Mesenchymal stem cell (in vitro differentiated cells and primary cell): ENCODE data around the gene NDUFS6.

Experiments used
- DNase-seq: peaks from one replicate; pipeline ENCODE4 v3.0.0-alpha.2; 2013
- H2AFZ ChIP-seq: one replicate; pipeline ENCODE4 v1.6.1; 2013; ENCODE audit warnings: low read depth, mild to moderate bottlenecking, control low read depth, inconsistent platforms, low read length, moderate library complexity
- H2AK5ac ChIP-seq: 2 replicates; pipeline ENCODE4 v1.6.1; 2013; ENCODE audit warnings: low read length, moderate library complexity, mild to moderate bottlenecking, inconsistent platforms; ENCODE audit not compliant: severe bottlenecking
- H2BK120ac ChIP-seq: one replicate; pipeline ENCODE4 v1.6.1; 2013; ENCODE audit warnings: low read depth, mild to moderate bottlenecking, inconsistent platforms, low read length, moderate library complexity
- H2BK12ac ChIP-seq, 2 experiments: one replicate each; pipeline ENCODE4 v1.6.1; 2013; ENCODE audit warnings: inconsistent platforms in 2 of 2, low read length in 2 of 2, mild to moderate bottlenecking in 2 of 2, moderate library complexity in 2 of 2, control low read depth in 1 of 2
- H2BK15ac ChIP-seq: one replicate; pipeline ENCODE4 v1.6.1; 2013; ENCODE audit warnings: mild to moderate bottlenecking, low read depth, inconsistent platforms; ENCODE audit not compliant: poor library complexity, severe bottlenecking
- H2BK5ac ChIP-seq: 2 replicates; pipeline ENCODE4 v1.6.1; 2013; ENCODE audit warnings: low read depth, mild to moderate bottlenecking, low read length, control low read depth, inconsistent platforms; ENCODE audit not compliant: poor library complexity, severe bottlenecking
- H3K14ac ChIP-seq, 2 experiments: one replicate each; pipeline ENCODE4 v1.6.1; 2013; ENCODE audit warnings: inconsistent platforms in 2 of 2, low read length in 2 of 2, control low read depth in 1 of 2, mild to moderate bottlenecking in 1 of 2, moderate library complexity in 1 of 2
- H3K18ac ChIP-seq, 2 experiments: one replicate each; pipeline ENCODE4 v1.6.1; 2013; ENCODE audit warnings: inconsistent platforms in 2 of 2, low read length in 2 of 2, control low read depth in 1 of 2, low read depth in 1 of 2, mild to moderate bottlenecking in 1 of 2
- H3K23ac ChIP-seq, 2 experiments: one replicate each; pipeline ENCODE4 v1.6.1; 2013; ENCODE audit warnings: inconsistent platforms in 2 of 2, low read length in 2 of 2, mild to moderate bottlenecking in 2 of 2, moderate library complexity in 2 of 2, control low read depth in 1 of 2
- H3K27ac ChIP-seq: 2 replicates; pipeline ENCODE4 v1.5.1; 2013; ENCODE audit warnings: mild to moderate bottlenecking, moderate library complexity, low read length, control low read depth, inconsistent platforms; ENCODE audit not compliant: poor library complexity, severe bottlenecking
- H3K27me3 ChIP-seq, 2 experiments: 2 replicates each; pipeline versions ENCODE4 v1.6.1 to v1.7.0; 2013; ENCODE audit warnings: low read length in 2 of 2, mild to moderate bottlenecking in 2 of 2, moderate library complexity in 2 of 2, control low read depth in 1 of 2, inconsistent platforms in 1 of 2; ENCODE audit not compliant: control insufficient read depth in 1 of 2, insufficient read depth in 1 of 2
- H3K36me3 ChIP-seq, 2 experiments: 2 replicates each; pipeline versions ENCODE4 v1.6.1 to v1.7.0; 2013; ENCODE audit warnings: low read length in 2 of 2, control low read depth in 1 of 2, inconsistent platforms in 1 of 2, low read depth in 1 of 2, mild to moderate bottlenecking in 1 of 2; ENCODE audit not compliant: insufficient read depth in 2 of 2, control insufficient read depth in 1 of 2
- H3K4ac ChIP-seq, 2 experiments: one replicate each; pipeline ENCODE4 v1.6.1; 2013; ENCODE audit warnings: inconsistent platforms in 2 of 2, low read length in 2 of 2, mild to moderate bottlenecking in 2 of 2, moderate library complexity in 2 of 2, control low read depth in 1 of 2, low read depth in 1 of 2
- H3K4me1 ChIP-seq: 2 replicates; pipeline ENCODE4 v1.6.1; 2013; ENCODE audit warnings: low read depth, low read length, control low read depth; ENCODE audit not compliant: control insufficient read depth, insufficient read depth
- H3K4me2 ChIP-seq: 2 replicates; pipeline ENCODE4 v1.6.1; 2013; ENCODE audit warnings: low read length, mild to moderate bottlenecking, inconsistent platforms; ENCODE audit not compliant: poor library complexity, severe bottlenecking
- H3K4me3 ChIP-seq, 2 experiments: 2 replicates each; pipeline versions ENCODE4 v1.5.1 to v1.7.0; 2013; ENCODE audit warnings: low read length in 2 of 2, mild to moderate bottlenecking in 2 of 2, control low read depth in 1 of 2, low read depth in 1 of 2; ENCODE audit not compliant: insufficient read depth in 1 of 2
- H3K79me1 ChIP-seq: replicated peaks from 2 replicates; pipeline ENCODE4 v1.6.1; 2013; ENCODE audit warnings: mild to moderate bottlenecking, control low read depth, low read length, inconsistent platforms; ENCODE audit not compliant: poor library complexity, severe bottlenecking
- H3K9ac ChIP-seq: 2 replicates; pipeline ENCODE4 v1.7.0; 2013; ENCODE audit warnings: mild to moderate bottlenecking, low read length, moderate library complexity
- H3K9me3 ChIP-seq: 2 replicates; pipeline ENCODE4 v1.7.0; 2013; ENCODE audit warnings: mild to moderate bottlenecking, low read length; ENCODE audit not compliant: control insufficient read depth
- H4K8ac ChIP-seq: one replicate; pipeline ENCODE4 v1.6.1; 2013; ENCODE audit warnings: inconsistent platforms, mild to moderate bottlenecking, low read length, moderate library complexity
- H4K91ac ChIP-seq: one replicate; pipeline ENCODE4 v1.6.1; 2013; ENCODE audit warnings: mild to moderate bottlenecking, low read length, inconsistent platforms
- WGBS: methylation state at CpG from one replicate; pipeline ENCODE4 v1.1.7; 2013; ENCODE audit warnings: mixed read lengths; 5-methylcytosine and 5-hydroxymethylcytosine counted together

The NDUFS6 gene

GRCh38 chr5:1851290-1851934 is 50.2 kb downstream of the NDUFS6 start:
- no peak overlapping the region for H3K27ac ChIP-seq
- peaks cover 81 to 92% of the 10 kb centered on the region in 2 experiments for H3K27me3 ChIP-seq
- H2BK120ac ChIP-seq = no peak overlapping the region
- no peaks in the 10 kb centered on the region for H3K9me3 ChIP-seq
- H3K4ac ChIP-seq = no peak overlapping the region
- H3K4me2 ChIP-seq = no peak overlapping the region
- peak overlapping the region in 1 of 2 experiments; percentile 66 for H3K14ac ChIP-seq
- H2BK12ac ChIP-seq = no peak overlapping the region
- H3K4me1 ChIP-seq = peaks cover 4% of the 10 kb centered on the region
- no peak overlapping the region for H4K91ac ChIP-seq
- no peak overlapping the region for H3K9ac ChIP-seq
- no peak overlapping the region for H2BK15ac ChIP-seq
- no peak overlapping the region for H2BK5ac ChIP-seq
- no peak overlapping the region for H2AFZ ChIP-seq
- H3K18ac ChIP-seq = no peak overlapping the region
- no peaks in the 10 kb centered on the region for H3K79me1 ChIP-seq
- no peak overlapping the region for H2AK5ac ChIP-seq
- no peaks in the 10 kb centered on the region for H3K36me3 ChIP-seq
- no peak for DNase-seq
- H4K8ac ChIP-seq = no peak overlapping the region
- 11% methylated on average over 28 of the region's 34 CpGs for WGBS
- no peak overlapping the region for H3K23ac ChIP-seq
- H3K4me3 ChIP-seq = no peak overlapping the region

DNA sequence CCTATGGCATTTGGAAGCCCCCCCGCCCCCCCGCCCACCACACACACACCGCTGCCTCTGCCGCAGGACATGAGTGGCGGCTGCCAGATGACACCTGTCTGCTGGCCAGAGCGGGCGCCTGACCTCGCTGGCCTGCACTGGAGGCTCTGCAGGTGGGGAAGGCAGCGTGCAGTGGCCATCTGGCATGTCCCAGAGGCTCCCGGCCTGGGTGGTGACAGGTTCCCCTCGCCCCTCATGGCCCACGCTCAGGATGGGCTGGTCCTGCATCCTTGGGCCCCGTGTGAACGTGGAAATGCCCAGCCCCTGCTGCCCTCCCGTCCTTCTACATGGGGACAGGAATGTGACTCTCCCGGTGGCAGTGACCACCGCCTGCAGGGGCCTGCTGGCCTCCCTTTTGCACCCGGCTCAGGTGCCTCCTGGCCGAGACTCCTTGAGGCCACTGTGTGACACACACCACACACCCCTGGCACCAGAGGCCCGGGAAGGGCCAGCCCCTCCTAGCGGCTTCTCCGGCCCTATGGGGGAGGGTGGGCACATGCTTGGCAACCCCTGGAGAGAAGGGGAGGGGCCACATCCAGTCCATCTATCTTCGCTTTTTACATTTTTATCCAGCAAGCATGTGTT is 51.2 kb downstream of the NDUFS6 start:
- H2BK12ac ChIP-seq = no peak overlapping the region
- no peak overlapping the region for H3K9ac ChIP-seq
- no peak overlapping the region for H3K27ac ChIP-seq
- no peak for DNase-seq
- H4K91ac ChIP-seq = no peak overlapping the region
- no peaks in the 10 kb centered on the region for H3K36me3 ChIP-seq
- no peaks in the 10 kb centered on the region for H3K79me1 ChIP-seq
- H3K4me1 ChIP-seq = peaks cover 4% of the 10 kb centered on the region
- H2AK5ac ChIP-seq = no peak overlapping the region
- no peak overlapping the region for H3K14ac ChIP-seq
- no peak overlapping the region for H3K4ac ChIP-seq
- H2BK15ac ChIP-seq = no peak overlapping the region
- no peak overlapping the region for H4K8ac ChIP-seq
- H3K23ac ChIP-seq = no peak overlapping the region
- H2BK5ac ChIP-seq = no peak overlapping the region
- WGBS = 78% methylated on average over 20 of the region's 23 CpGs
- no peak overlapping the region for H3K18ac ChIP-seq
- no peak overlapping the region for H3K4me2 ChIP-seq
- H2BK120ac ChIP-seq = no peak overlapping the region
- no peak overlapping the region for H3K4me3 ChIP-seq
- H3K27me3 ChIP-seq = peaks cover 70 to 89% of the 10 kb centered on the region in 2 experiments
- H2AFZ ChIP-seq = no peak overlapping the region
- no peaks in the 10 kb centered on the region for H3K9me3 ChIP-seq

GRCh38 chr5:1853531-1853930 is 52.3 kb downstream of the NDUFS6 start:
- no peak overlapping the region for H3K4me3 ChIP-seq
- no peak overlapping the region for H3K18ac ChIP-seq
- no peak overlapping the region for H2AK5ac ChIP-seq
- H2AFZ ChIP-seq = no peak overlapping the region
- WGBS = 79% methylated on average over 8 of the region's 8 CpGs
- H3K23ac ChIP-seq = no peak overlapping the region
- H3K27ac ChIP-seq = no peak overlapping the region
- no peak overlapping the region for H3K14ac ChIP-seq
- H3K4ac ChIP-seq = no peak overlapping the region
- H4K91ac ChIP-seq = no peak overlapping the region
- H3K4me1 ChIP-seq = peaks cover 4% of the 10 kb centered on the region
- DNase-seq = no peak
- H3K9ac ChIP-seq = no peak overlapping the region
- H4K8ac ChIP-seq = no peak overlapping the region
- H3K27me3 ChIP-seq = peaks cover 64 to 81% of the 10 kb centered on the region in 2 experiments
- no peaks in the 10 kb centered on the region for H3K36me3 ChIP-seq
- no peak overlapping the region for H2BK15ac ChIP-seq
- H3K79me1 ChIP-seq = no peaks in the 10 kb centered on the region
- H2BK5ac ChIP-seq = no peak overlapping the region
- H3K9me3 ChIP-seq = no peaks in the 10 kb centered on the region
- H2BK12ac ChIP-seq = no peak overlapping the region
- H3K4me2 ChIP-seq = no peak overlapping the region
- H2BK120ac ChIP-seq = no peak overlapping the region

DNA sequence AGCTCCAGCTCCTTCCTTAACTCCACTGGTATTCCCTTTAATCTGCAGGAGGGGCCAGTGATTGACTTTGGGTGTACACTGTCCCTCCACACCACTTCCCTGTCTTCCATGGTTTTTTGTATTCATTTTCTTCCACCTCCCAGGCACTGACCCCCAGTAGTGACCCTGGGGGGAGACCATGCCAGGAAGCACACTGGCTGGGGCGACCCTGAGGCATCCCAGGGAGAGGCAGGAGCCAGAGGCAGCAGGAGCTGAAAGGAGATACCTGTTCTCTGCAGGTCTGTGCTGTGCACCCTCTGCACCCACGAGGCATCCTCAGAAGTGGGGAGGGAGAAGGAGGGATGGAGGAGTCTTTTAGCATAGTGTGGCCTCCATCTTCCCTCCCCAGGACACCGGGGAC is 53.9 kb downstream of the NDUFS6 start:
- WGBS = 50% methylated on average over 3 of the region's 3 CpGs
- no peak overlapping the region for H3K14ac ChIP-seq
- no peak overlapping the region for H4K91ac ChIP-seq
- no peaks in the 10 kb centered on the region for H3K9me3 ChIP-seq
- DNase-seq = no peak
- H3K27me3 ChIP-seq = peaks cover 56 to 79% of the 10 kb centered on the region in 2 experiments
- H2AFZ ChIP-seq = no peak overlapping the region
- no peak overlapping the region for H3K4ac ChIP-seq
- no peak overlapping the region for H3K27ac ChIP-seq
- no peak overlapping the region for H3K18ac ChIP-seq
- H3K79me1 ChIP-seq = no peaks in the 10 kb centered on the region
- no peak overlapping the region for H2BK5ac ChIP-seq
- H3K9ac ChIP-seq = no peak overlapping the region
- no peak overlapping the region for H3K4me3 ChIP-seq
- H3K4me2 ChIP-seq = no peak overlapping the region
- H3K23ac ChIP-seq = no peak overlapping the region
- H2BK12ac ChIP-seq = no peak overlapping the region
- H3K4me1 ChIP-seq = peaks cover 4% of the 10 kb centered on the region
- H2BK15ac ChIP-seq = no peak overlapping the region
- no peaks in the 10 kb centered on the region for H3K36me3 ChIP-seq
- no peak overlapping the region for H2AK5ac ChIP-seq
- H4K8ac ChIP-seq = no peak overlapping the region
- H2BK120ac ChIP-seq = no peak overlapping the region
